GM23338 (cell line): Measurements from ENCODE around the gene SETBP1. TPM values are rescaled to one million over a fixed set of nuclear protein-coding genes. Genes with fewer than 3 reads are reported as not detected.

Experiments
- ATAC-seq: fragments of 200-7000 bp; cut with Tn5 transposase; 3 replicates; pipeline ENCODE4 v1.9.1; 2020
- DNase-seq: peaks from one replicate; pipeline ENCODE4 v3.0.0-alpha.2; 2015; ENCODE audit warnings: low spot score
- H2AFZ ChIP-seq: fragments of 200-600 bp; sonication (generic); 2 replicates; pipeline ENCODE4 v1.8.0; 2016; ENCODE audit warnings: antibody characterized with exemption, mild to moderate bottlenecking, moderate library complexity
- H3F3A ChIP-seq: fragments of 200-600 bp; sonication (generic); replicated peaks from 2 replicates; pipeline ENCODE4 v1.8.0; 2017; ENCODE audit warnings: antibody characterized with exemption, mixed run types, low read depth
- H3K27ac ChIP-seq: fragments of 200-600 bp; sonication (generic); 2 replicates; pipeline ENCODE4 v1.6.1; 2016; ENCODE audit warnings: low read depth
- H3K27me3 ChIP-seq: fragments of 200-600 bp; sonication (generic); 2 replicates; pipeline ENCODE4 v1.8.0; 2016; ENCODE audit warnings: mild to moderate bottlenecking, mixed run types, moderate library complexity; ENCODE audit not compliant: insufficient read depth
- H3K36me3 ChIP-seq: fragments of 200-600 bp; sonication (generic); 2 replicates; pipeline ENCODE4 v1.8.0; 2016; ENCODE audit warnings: mild to moderate bottlenecking; ENCODE audit not compliant: insufficient read depth
- H3K4me1 ChIP-seq: fragments of 200-600 bp; sonication (generic); 2 replicates; pipeline ENCODE4 v1.8.0; 2016; ENCODE audit warnings: mild to moderate bottlenecking, moderate library complexity; ENCODE audit not compliant: insufficient read depth
- H3K4me2 ChIP-seq: fragments of 200-600 bp; sonication (generic); 2 replicates; pipeline ENCODE4 v1.7.1; 2017; ENCODE audit warnings: mixed run types
- H3K4me3 ChIP-seq: fragments of 200-600 bp; sonication (generic); 2 replicates; pipeline ENCODE4 v1.6.1; 2016; ENCODE audit warnings: mixed run types
- H3K79me2 ChIP-seq: fragments of 200-600 bp; sonication (generic); replicated peaks from 2 replicates; pipeline ENCODE4 v1.8.0; 2017; ENCODE audit warnings: mild to moderate bottlenecking; ENCODE audit not compliant: insufficient read depth
- H3K9me2 ChIP-seq: fragments of 200-600 bp; sonication (generic); 2 replicates; pipeline ENCODE4 v1.8.0; 2017; ENCODE audit not compliant: insufficient read depth
- H4K20me1 ChIP-seq: fragments of 200-600 bp; sonication (generic); replicated peaks from 2 replicates; pipeline ENCODE4 v1.8.0; 2017; ENCODE audit warnings: mild to moderate bottlenecking; ENCODE audit not compliant: insufficient read depth
- H3K27ac Mint-ChIP-seq: 2 replicates; pipeline ENCODE4 v1.8.0; 2020; ENCODE audit warnings: inconsistent platforms, mild to moderate bottlenecking, moderate library complexity, mixed read lengths
- H3K27me3 Mint-ChIP-seq: 3 replicates; pipeline ENCODE4 v1.8.0; 2022; ENCODE audit warnings: low read depth, mild to moderate bottlenecking, moderate library complexity, mixed read lengths, inconsistent platforms; ENCODE audit not compliant: insufficient read depth, poor library complexity
- H3K36me3 Mint-ChIP-seq: 3 replicates; pipeline ENCODE4 v1.8.0; 2021; ENCODE audit warnings: low read depth, mild to moderate bottlenecking, inconsistent platforms, moderate library complexity, mixed read lengths
- H3K4me1 Mint-ChIP-seq: 3 replicates; pipeline ENCODE4 v1.8.0; 2020; ENCODE audit warnings: mild to moderate bottlenecking, inconsistent platforms, mixed read lengths
- H3K4me3 Mint-ChIP-seq: 3 replicates; pipeline ENCODE4 v1.8.0; 2021; ENCODE audit warnings: moderate library complexity, mild to moderate bottlenecking, inconsistent platforms, mixed read lengths
- H3K9me3 Mint-ChIP-seq: 3 replicates; pipeline ENCODE4 v1.8.0; 2020; ENCODE audit warnings: moderate library complexity, mild to moderate bottlenecking, inconsistent platforms, mixed read lengths
- CREB1 ChIP-seq: fragments of 250-450 bp; sonication (Bioruptor Pico); IDR thresholded peaks from 2 replicates; pipeline ENCODE4 v1.5.0; 2020; ENCODE audit warnings: low read depth, mild to moderate bottlenecking, moderate library complexity
- EZH2 ChIP-seq: fragments of 200-600 bp; sonication (generic); IDR thresholded peaks from one replicate; pipeline ENCODE4 v1.8.0; 2017; ENCODE audit warnings: antibody characterized with exemption, mild to moderate bottlenecking, low read depth; ENCODE audit not compliant: unreplicated experiment
- EZH2phosphoT487 ChIP-seq: fragments of 200-600 bp; sonication (generic); IDR thresholded peaks from one replicate; pipeline ENCODE4 v1.8.1; 2018; ENCODE audit warnings: antibody characterized with exemption; ENCODE audit not compliant: unreplicated experiment
- JUNB ChIP-seq: IDR thresholded peaks from one replicate; pipeline ENCODE4 v1.6.1; 2016; ENCODE audit warnings: antibody characterized with exemption; ENCODE audit not compliant: unreplicated experiment
- NANOG ChIP-seq: IDR thresholded peaks from 2 replicates; pipeline ENCODE4 v1.6.1; 2016; ENCODE audit warnings: antibody characterized with exemption, borderline replicate concordance
- POLR2AphosphoS5 ChIP-seq: IDR thresholded peaks from 2 replicates; pipeline ENCODE4 v1.6.1; 2016; ENCODE audit warnings: antibody characterized with exemption, low read depth
- REST ChIP-seq: IDR thresholded peaks from one replicate; pipeline ENCODE4 v1.6.1; 2018; ENCODE audit warnings: antibody characterized with exemption; ENCODE audit not compliant: unreplicated experiment
- STAT1 ChIP-seq: IDR thresholded peaks from one replicate; pipeline ENCODE4 v1.6.1; 2016; ENCODE audit warnings: antibody characterized with exemption; ENCODE audit not compliant: unreplicated experiment
- ZNF114 ChIP-seq: fragments of 250-450 bp; sonication (Bioruptor Pico); IDR thresholded peaks from 2 replicates; pipeline ENCODE4 v1.5.0; 2020; ENCODE audit warnings: mild to moderate bottlenecking, moderate library complexity
- ZNF331 ChIP-seq: fragments of 250-450 bp; sonication (Bioruptor Pico); IDR thresholded peaks from 2 replicates; pipeline ENCODE4 v1.5.0; 2020; ENCODE audit warnings: low read depth, mild to moderate bottlenecking, moderate library complexity
- ZNF462 ChIP-seq: fragments of 250-450 bp; sonication (Bioruptor Pico); IDR thresholded peaks from 2 replicates; pipeline ENCODE4 v1.5.0; 2020; ENCODE audit warnings: mild to moderate bottlenecking, moderate library complexity
- polyA plus RNA-seq: library from polyadenylated mRNA; unstranded; fragments of >200 nt; fragmentation: Nextera tagmentation; extraction: Ambion mirVana; gene quantifications from 2 replicates; pipeline ENCODE4 v1.2.1, GENCODE V29; 2016
- total RNA-seq: library from RNA; depleted of rRNA; stranded (reverse); fragments of >200 nt; shearing (Covaris generic); gene quantifications from 2 replicates; pipeline ENCODE4 v1.2.3, GENCODE V29; 2014
- TF ChIP-seq, protein P1 (sequence below), 2 experiments: fragments of 200-600 bp in 1 of 2; sonication (generic) in 1 of 2; conservative IDR thresholded peaks; 2 replicates each; pipeline versions ENCODE4 v1.5.1 to v1.6.1; 2016 to 2017; ENCODE audit warnings: antibody characterized with exemption in 2 of 2, low read depth in 2 of 2, mild to moderate bottlenecking in 2 of 2, moderate library complexity in 1 of 2
- TF ChIP-seq, protein P2 (sequence below): IDR thresholded peaks from 2 replicates; pipeline ENCODE4 v1.6.1; 2016; ENCODE audit warnings: antibody characterized with exemption

Gene SETBP1
- total and polyA plus RNA-seq, 2 experiments from 2014 or later: 1.6 to 5.5 TPM

DNA sequence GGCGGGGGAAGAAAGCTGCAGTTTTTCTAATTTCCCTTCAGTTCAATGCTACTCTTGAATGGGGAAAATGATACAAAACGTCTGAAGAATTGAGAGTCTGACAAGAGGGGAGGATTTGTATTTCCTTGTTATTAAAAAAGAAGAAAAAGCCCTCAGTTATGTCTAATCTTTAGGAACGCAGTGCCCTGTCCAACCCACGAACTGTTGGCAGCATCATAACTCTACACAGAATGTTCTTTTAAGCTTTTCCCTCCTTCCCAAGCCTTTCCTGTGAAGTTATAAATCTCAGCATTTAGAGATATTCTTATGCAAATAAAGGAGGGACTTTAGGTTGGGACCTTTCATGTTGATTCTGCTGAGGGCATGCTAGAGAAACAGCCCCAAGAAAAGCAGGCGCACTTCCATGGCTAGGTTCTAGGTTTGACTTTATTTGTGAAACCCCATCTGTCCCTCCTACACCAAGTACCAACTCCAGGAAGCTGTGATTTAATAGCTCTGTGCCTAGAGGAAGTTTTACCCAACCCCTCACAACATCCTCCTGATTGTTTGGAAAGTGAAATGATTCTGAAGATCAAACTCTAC is 288.6 kb downstream of the SETBP1 start:
- Histone ChIP-seq H3K4me3 (no peak overlapping the region), H3K79me2 (no peaks in the 10 kb centered on the region), H3K4me1 (peaks cover 4% of the 10 kb centered on the region; the same call in 1 of the 2 replicates), H3K9me2 (no peaks in the 10 kb centered on the region), H3F3A (no peaks in the 10 kb centered on the region), H3K27me3 (no peaks in the 10 kb centered on the region), H3K4me2 (peak overlapping the region; percentile 15; the same call in 1 of the 2 replicates), H3K36me3 (no peaks in the 10 kb centered on the region), H4K20me1 (no peaks in the 10 kb centered on the region), H3K27ac (no peak overlapping the region), H2AFZ (no peak overlapping the region)
- ATAC-seq: no peak
- peak; percentile 5 for DNase-seq
- Mint-ChIP-seq H3K27ac (no peak overlapping the region), H3K9me3 (no peaks in the 10 kb centered on the region), H3K4me1 (peaks cover 26% of the 10 kb centered on the region), H3K27me3 (peaks cover 3% of the 10 kb centered on the region), H3K4me3 (no peak overlapping the region), H3K36me3 (no peaks in the 10 kb centered on the region)
- no peak for TF ChIP-seq ZNF462
- TF ChIP-seq EZH2: no peak
- no peak for TF ChIP-seq REST
- no peak for TF ChIP-seq STAT1
- no peak for TF ChIP-seq ZNF114 (CRISPR knock-in tag)
- TF ChIP-seq CREB1: no peak
- no peak for TF ChIP-seq JUNB
- TF ChIP-seq, protein P1, sequence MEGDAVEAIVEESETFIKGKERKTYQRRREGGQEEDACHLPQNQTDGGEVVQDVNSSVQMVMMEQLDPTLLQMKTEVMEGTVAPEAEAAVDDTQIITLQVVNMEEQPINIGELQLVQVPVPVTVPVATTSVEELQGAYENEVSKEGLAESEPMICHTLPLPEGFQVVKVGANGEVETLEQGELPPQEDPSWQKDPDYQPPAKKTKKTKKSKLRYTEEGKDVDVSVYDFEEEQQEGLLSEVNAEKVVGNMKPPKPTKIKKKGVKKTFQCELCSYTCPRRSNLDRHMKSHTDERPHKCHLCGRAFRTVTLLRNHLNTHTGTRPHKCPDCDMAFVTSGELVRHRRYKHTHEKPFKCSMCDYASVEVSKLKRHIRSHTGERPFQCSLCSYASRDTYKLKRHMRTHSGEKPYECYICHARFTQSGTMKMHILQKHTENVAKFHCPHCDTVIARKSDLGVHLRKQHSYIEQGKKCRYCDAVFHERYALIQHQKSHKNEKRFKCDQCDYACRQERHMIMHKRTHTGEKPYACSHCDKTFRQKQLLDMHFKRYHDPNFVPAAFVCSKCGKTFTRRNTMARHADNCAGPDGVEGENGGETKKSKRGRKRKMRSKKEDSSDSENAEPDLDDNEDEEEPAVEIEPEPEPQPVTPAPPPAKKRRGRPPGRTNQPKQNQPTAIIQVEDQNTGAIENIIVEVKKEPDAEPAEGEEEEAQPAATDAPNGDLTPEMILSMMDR (conservative IDR thresholded peaks at IDR 0.05; ENCODE audit: low read depth in 2 of 2): no peak
- TF ChIP-seq POLR2AphosphoS5: no peak
- TF ChIP-seq ZNF331 (CRISPR knock-in tag): no peak
- no peak for TF ChIP-seq EZH2phosphoT487
- TF ChIP-seq, protein P2, sequence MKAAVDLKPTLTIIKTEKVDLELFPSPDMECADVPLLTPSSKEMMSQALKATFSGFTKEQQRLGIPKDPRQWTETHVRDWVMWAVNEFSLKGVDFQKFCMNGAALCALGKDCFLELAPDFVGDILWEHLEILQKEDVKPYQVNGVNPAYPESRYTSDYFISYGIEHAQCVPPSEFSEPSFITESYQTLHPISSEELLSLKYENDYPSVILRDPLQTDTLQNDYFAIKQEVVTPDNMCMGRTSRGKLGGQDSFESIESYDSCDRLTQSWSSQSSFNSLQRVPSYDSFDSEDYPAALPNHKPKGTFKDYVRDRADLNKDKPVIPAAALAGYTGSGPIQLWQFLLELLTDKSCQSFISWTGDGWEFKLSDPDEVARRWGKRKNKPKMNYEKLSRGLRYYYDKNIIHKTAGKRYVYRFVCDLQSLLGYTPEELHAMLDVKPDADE: no peak
- TF ChIP-seq NANOG: no peak
